ENCODE measurements around the gene CFAP97.

Gene CFAP97

DNA sequence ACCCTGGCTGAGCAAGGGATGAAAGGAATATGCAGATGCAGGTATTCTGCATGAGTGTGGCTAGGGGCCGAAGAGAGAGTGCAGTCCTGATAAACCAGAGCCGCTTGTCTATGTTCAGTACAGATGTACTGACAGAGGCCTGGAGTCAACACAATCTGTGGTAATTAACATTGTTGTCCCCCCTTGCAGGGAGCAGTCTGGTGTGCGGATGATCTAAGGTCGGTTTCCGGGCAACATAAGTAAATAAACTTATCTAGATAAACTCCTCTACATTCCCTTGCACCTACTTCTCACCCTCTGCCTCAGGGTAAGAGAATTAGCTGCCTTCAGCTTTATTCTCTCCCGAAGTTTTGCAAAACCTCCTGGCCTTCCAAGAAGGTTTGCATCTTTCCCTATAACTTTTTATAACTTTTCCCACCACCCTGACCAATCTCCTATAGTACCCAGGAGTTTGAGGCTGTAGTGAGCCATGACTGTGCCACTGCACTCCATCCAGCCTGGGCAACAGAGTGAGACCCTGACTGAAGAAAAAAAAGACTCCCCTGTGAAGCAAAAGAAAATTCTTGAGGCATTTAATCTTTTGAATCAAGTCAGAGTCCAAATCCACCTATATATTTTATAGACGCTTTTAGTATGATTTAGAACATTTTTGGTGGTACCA is 32.2 kb upstream of the CFAP97 start:
- Mint-ChIP-seq H3K27me3 (no peaks in the 10 kb centered on the region), H3K27ac (ENCODE audit: low read depth) (no peak overlapping the region), H3K4me3 (no peak overlapping the region), H3K9me3 (no peaks in the 10 kb centered on the region), H3K36me3 (ENCODE audit: insufficient read depth) (no peaks in the 10 kb centered on the region), H3K4me1 (peaks cover 24% of the 10 kb centered on the region)
- ATAC-seq (replicated peaks; ENCODE audit: extremely low read depth, poor library complexity, severe bottlenecking) (no peak), DNase-seq (ENCODE audit: low spot score in 2 of 2) (no peak)

DNA sequence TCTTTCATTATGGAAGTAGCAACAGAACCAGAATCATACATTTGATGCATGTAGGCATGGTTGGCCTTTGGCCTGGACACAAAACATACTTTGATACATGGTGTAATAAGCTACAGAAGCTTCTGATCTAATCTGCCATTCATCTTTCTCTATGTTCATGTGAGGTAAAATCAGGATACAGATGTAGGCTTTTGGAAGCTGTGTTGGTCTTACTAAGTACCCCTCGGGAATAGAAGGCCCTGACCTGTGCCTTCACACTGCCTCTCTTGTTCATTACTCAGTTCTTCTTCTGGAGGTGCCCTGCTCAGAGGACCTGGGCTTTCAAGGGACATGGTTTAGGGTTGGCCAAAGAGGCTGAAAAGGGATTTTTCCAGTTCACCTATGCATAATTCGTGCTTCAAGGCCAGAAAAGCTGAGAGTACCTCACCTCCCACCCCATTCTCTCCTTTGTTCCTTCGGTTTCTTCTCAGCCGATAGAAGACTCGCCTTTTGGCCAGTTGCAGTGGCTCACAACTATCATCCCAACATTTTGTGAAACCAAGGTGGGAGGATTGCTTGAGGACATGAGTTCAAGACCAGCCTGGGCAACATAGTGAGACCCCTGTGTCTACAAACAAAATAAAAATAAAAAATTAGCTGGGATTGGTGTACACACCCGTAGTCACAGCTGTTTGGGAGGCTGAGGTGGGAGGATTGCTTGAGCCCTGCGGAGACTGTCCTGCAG is 31.5 kb upstream of the CFAP97 start:
- H3K27ac Mint-ChIP-seq (ENCODE audit: low read depth) = no peak overlapping the region

DNA sequence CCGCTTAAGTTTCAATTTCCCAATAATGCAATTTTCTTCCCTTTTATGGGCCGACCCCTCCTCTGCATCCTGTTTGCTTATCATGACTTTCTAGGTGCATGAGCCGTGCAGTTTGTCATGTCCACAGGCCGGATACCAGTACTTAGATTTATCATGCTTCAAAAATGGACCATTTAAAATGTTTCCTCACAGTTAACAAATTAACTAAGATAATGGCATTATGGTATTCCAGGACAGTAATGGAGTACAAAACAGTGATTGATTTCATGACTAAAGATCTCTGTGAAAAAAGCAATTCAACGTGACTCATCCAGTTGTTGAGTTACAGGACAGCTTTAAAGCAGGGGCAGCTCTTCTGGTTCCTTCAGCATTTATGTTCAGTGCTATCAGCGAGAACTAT is 28.6 kb upstream of the CFAP97 start:
- Mint-ChIP-seq H3K4me3 (no peak overlapping the region), H3K27me3 (no peaks in the 10 kb centered on the region), H3K9me3 (no peaks in the 10 kb centered on the region), H3K27ac (ENCODE audit: low read depth) (no peak overlapping the region), H3K36me3 (ENCODE audit: insufficient read depth) (no peaks in the 10 kb centered on the region), H3K4me1 (peaks cover 20% of the 10 kb centered on the region)
- DNase-seq (ENCODE audit: low spot score in 2 of 2) = no peak
- no peak for ATAC-seq (replicated peaks; ENCODE audit: extremely low read depth, poor library complexity, severe bottlenecking)

More for the DNA sequence above, 31.5 kb upstream of the CFAP97 start:
- Mint-ChIP-seq H3K27me3 (no peaks in the 10 kb centered on the region), H3K4me3 (no peak overlapping the region), H3K36me3 (ENCODE audit: insufficient read depth) (no peaks in the 10 kb centered on the region), H3K4me1 (peaks cover 24% of the 10 kb centered on the region), H3K9me3 (no peaks in the 10 kb centered on the region)
- ATAC-seq (replicated peaks; ENCODE audit: extremely low read depth, poor library complexity, severe bottlenecking) = no peak
- no peak for DNase-seq (ENCODE audit: low spot score in 2 of 2)

DNA sequence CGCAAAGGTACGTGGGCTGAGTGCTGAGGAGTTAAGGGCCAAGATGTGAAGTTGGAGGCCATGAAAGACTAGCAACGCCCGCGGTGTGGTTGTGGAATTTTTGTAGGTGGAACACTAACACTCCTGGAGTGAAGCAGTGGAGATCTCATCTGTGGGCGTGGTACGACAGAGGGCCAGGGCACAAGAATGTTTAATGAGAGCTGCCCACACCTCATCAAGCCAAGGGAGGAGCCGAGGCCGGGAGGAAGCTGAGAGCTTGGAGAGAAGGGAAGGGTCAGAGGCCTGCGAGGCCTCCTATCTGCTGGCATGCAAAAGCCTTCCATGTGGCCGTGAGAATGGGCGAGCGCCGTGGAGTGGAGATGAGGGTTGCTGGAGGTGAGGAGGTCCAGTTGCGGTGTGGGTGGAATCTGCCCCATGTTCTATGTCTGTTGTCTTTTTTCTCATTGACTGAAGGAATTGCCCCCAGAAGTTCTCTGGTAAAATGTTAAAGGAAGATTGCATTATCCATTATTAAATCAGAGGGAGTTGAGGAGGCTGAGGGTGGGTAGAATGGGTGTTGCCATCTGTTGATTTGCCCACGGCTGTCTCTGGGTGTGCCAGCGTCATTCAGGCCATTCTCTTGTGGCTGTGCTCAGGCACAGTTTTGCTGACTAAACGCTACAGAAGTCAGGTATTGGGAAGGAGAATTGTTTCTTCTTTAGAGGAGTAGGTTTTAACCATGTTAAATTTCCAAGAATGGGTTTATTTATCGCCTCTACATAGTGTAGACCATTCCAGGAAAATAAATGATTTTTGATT is 25.4 kb upstream of the CFAP97 start:
- Mint-ChIP-seq H3K36me3 (ENCODE audit: insufficient read depth) (no peaks in the 10 kb centered on the region), H3K4me1 (peaks cover 6% of the 10 kb centered on the region), H3K27me3 (no peaks in the 10 kb centered on the region), H3K27ac (ENCODE audit: low read depth) (no peak overlapping the region), H3K9me3 (no peaks in the 10 kb centered on the region), H3K4me3 (no peak overlapping the region)
- no peak for DNase-seq (ENCODE audit: low spot score in 2 of 2)
- ATAC-seq (replicated peaks; ENCODE audit: extremely low read depth, poor library complexity, severe bottlenecking) = no peak

DNA sequence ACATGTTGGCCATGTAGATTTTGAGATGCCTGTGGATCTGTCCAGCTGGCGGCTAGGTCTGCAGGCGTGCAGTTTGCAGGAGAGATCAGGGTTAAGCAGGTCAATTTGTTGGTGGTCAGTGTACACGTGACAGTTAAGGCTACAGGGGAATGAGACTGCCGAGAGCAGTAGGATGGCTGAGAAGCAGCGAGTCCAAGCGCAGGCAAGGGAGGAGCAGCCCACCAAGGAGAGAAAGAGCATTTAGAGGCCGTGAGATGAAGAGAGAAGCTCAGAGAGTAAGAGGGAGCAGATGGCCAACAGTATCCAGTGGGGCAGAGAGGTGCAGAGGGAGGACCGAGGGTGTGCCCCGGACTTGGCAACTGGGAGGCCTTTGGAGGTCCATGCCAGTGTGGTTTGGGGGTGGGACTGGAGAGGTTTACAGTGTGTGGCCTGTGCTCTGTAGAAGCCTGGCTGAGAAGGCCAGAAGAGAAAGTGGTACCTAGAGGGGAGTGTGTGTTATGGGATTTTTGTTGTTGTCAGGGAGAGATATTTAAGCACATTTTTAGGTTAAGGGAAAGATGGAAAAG is 24.0 kb upstream of the CFAP97 start:
- Mint-ChIP-seq H3K27ac (ENCODE audit: low read depth) (no peak overlapping the region), H3K27me3 (no peaks in the 10 kb centered on the region), H3K36me3 (ENCODE audit: insufficient read depth) (no peaks in the 10 kb centered on the region), H3K4me1 (peaks cover 6% of the 10 kb centered on the region), H3K4me3 (no peak overlapping the region), H3K9me3 (no peaks in the 10 kb centered on the region)
- ATAC-seq (replicated peaks; ENCODE audit: extremely low read depth, poor library complexity, severe bottlenecking) (no peak), DNase-seq (ENCODE audit: low spot score in 2 of 2) (no peak)

DNA sequence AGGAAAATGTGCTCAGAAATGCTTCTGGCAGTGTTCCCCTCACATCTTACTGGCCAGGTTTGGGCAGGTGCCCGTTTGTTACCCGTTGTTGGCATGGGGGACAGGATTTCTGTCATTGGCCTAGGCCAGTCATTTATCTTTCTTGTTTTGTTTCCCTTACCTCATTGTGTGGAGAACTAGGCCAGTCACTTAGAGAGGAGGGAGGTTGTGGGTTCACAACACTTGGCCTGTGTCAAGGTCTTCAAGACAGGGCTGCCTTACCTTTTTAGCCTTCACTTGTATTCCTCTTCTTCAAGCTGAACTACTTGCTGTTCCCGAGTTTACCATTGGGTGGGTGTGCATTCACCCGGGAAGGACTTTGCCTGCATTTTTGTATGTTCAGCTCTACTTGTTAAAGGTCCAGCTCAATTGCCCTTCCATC is 23.3 kb upstream of the CFAP97 start:
- H3K9me3 Mint-ChIP-seq = no peaks in the 10 kb centered on the region
- peaks cover 8% of the 10 kb centered on the region for H3K4me1 Mint-ChIP-seq
- DNase-seq (ENCODE audit: low spot score in 2 of 2) (no peak), ATAC-seq (replicated peaks; ENCODE audit: extremely low read depth, poor library complexity, severe bottlenecking) (no peak)
- no peak overlapping the region for H3K4me3 Mint-ChIP-seq
- H3K36me3 Mint-ChIP-seq (ENCODE audit: insufficient read depth) = no peaks in the 10 kb centered on the region
- H3K27ac Mint-ChIP-seq (ENCODE audit: low read depth) = no peak overlapping the region
- no peaks in the 10 kb centered on the region for H3K27me3 Mint-ChIP-seq

DNA sequence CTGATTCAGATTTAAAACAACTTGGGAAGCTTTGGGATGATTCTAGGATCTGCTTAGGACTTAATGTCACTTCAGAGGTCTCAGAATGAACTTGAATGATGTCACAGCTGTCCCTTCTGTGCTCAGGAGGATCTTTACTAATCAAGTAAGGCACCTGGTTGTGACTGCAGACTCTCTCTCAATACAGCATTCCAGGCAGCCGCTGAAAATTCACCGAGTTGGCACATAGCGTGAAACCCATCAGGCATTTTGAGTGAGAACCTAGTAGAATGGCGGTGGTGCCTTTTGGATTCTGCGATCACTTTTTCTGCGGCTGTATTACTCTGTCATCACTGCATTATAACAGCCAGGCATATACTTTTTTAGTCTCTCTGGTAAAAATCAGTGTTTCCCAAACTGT is 22.1 kb upstream of the CFAP97 start:
- ATAC-seq (replicated peaks; ENCODE audit: extremely low read depth, poor library complexity, severe bottlenecking) (no peak), DNase-seq (ENCODE audit: low spot score in 2 of 2) (no peak)
- Mint-ChIP-seq H3K9me3 (no peaks in the 10 kb centered on the region), H3K4me3 (no peak overlapping the region), H3K27ac (ENCODE audit: low read depth) (no peak overlapping the region), H3K36me3 (ENCODE audit: insufficient read depth) (no peaks in the 10 kb centered on the region), H3K27me3 (no peaks in the 10 kb centered on the region), H3K4me1 (peaks cover 13% of the 10 kb centered on the region)

DNA sequence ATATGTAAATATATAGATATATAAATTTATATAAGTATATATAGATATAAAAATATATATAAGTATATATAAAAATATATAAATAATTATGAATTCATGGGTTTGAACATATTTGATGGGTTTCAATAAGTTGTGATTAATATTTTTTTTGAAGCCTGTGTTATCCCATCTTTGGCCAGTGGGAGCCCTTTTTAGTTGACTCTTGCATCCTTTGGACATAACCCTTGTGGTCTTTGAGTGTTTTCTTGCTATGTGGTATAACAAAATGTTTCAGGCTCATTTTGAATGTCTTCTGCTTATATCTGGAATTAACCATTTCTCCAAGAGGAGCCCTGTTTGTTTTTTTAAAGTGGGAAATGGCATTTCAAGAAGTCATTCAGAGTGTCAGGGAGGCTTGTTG is 20.8 kb upstream of the CFAP97 start:
- no peak for ATAC-seq (replicated peaks; ENCODE audit: extremely low read depth, poor library complexity, severe bottlenecking)

DNA sequence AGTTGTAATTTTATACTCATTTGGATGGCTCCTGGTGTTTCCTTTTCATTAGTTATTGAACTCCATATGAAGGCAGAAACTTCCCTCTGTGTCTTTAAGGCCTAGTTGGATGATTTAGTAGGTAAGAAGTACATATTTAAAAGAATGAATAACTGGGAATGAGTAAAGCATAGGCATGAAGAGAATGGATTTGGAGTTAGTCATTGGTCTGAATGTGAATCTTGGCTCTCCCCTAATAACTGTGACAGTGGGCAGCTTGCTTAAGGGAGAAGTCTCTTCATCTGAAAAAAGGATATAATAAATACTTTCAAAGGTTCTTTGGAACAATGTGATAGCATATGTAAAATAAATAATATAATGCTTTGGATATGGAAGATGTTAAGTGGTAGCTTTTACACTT is 18.8 kb upstream of the CFAP97 start:
- no peak overlapping the region for H3K4me3 Mint-ChIP-seq
- H3K9me3 Mint-ChIP-seq = no peaks in the 10 kb centered on the region
- peaks cover 20% of the 10 kb centered on the region for H3K4me1 Mint-ChIP-seq
- no peaks in the 10 kb centered on the region for H3K27me3 Mint-ChIP-seq
- DNase-seq (ENCODE audit: low spot score in 2 of 2) = no peak
- H3K27ac Mint-ChIP-seq (ENCODE audit: low read depth) = no peak overlapping the region
- H3K36me3 Mint-ChIP-seq (ENCODE audit: insufficient read depth) = no peaks in the 10 kb centered on the region
- ATAC-seq (replicated peaks; ENCODE audit: extremely low read depth, poor library complexity, severe bottlenecking) = no peak

More for the DNA sequence above, 20.8 kb upstream of the CFAP97 start:
- H3K36me3 Mint-ChIP-seq (ENCODE audit: insufficient read depth) = no peaks in the 10 kb centered on the region
- H3K27me3 Mint-ChIP-seq = no peaks in the 10 kb centered on the region
- H3K9me3 Mint-ChIP-seq = no peaks in the 10 kb centered on the region
- no peak for DNase-seq (ENCODE audit: low spot score in 2 of 2)
- peaks cover 16% of the 10 kb centered on the region for H3K4me1 Mint-ChIP-seq
- no peak overlapping the region for H3K4me3 Mint-ChIP-seq
- H3K27ac Mint-ChIP-seq (ENCODE audit: low read depth) = no peak overlapping the region

DNA sequence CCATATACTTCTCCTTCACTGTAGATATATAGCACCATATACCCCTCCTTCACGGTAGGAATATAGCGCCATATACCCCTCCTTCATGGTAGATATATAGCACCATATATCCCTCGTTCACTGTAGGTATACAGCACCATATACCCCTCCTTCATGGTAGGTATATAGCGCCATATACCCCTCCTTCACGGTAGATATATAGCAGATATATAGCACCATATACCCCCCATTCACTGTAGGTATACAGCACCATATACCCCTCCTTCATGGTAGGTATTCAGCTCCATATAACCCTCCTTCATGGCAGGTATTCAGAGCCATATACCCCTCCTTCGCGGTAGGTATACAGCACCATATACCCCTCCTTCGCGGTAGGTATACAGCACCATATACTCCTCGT is 18.1 kb upstream of the CFAP97 start:
- Mint-ChIP-seq H3K27ac (ENCODE audit: low read depth) (no peak overlapping the region), H3K27me3 (no peaks in the 10 kb centered on the region), H3K36me3 (ENCODE audit: insufficient read depth) (no peaks in the 10 kb centered on the region), H3K4me1 (peaks cover 23% of the 10 kb centered on the region), H3K9me3 (no peaks in the 10 kb centered on the region), H3K4me3 (no peak overlapping the region)
- DNase-seq (ENCODE audit: low spot score in 2 of 2) (no peak), ATAC-seq (replicated peaks; ENCODE audit: extremely low read depth, poor library complexity, severe bottlenecking) (no peak)

DNA sequence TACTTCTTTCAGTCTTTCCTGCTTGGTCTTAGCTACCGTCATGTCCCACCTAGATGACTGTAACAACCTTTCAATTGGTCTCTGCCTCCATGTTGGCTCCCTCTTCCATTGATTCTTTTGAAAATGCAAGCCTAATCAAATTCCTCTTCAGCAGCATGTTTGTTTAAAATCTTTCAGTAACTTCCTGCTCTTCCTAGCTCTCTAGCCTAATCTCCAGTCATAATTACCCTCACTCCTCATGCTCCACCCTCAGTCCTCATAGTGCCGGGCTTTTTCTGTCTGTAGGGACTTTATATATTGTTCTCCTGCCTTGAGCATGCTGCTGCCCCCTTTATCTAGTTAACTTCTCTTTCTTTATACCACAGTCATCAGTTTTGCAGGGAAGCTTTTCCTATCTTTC is 17.7 kb upstream of the CFAP97 start:
- no peak for ATAC-seq (replicated peaks; ENCODE audit: extremely low read depth, poor library complexity, severe bottlenecking)
- Mint-ChIP-seq H3K4me1 (peaks cover 27% of the 10 kb centered on the region), H3K27me3 (no peaks in the 10 kb centered on the region), H3K27ac (ENCODE audit: low read depth) (peak overlapping the region; percentile 2), H3K9me3 (no peaks in the 10 kb centered on the region), H3K36me3 (ENCODE audit: insufficient read depth) (no peaks in the 10 kb centered on the region), H3K4me3 (no peak overlapping the region)
- DNase-seq (ENCODE audit: low spot score in 2 of 2) = no peak

DNA sequence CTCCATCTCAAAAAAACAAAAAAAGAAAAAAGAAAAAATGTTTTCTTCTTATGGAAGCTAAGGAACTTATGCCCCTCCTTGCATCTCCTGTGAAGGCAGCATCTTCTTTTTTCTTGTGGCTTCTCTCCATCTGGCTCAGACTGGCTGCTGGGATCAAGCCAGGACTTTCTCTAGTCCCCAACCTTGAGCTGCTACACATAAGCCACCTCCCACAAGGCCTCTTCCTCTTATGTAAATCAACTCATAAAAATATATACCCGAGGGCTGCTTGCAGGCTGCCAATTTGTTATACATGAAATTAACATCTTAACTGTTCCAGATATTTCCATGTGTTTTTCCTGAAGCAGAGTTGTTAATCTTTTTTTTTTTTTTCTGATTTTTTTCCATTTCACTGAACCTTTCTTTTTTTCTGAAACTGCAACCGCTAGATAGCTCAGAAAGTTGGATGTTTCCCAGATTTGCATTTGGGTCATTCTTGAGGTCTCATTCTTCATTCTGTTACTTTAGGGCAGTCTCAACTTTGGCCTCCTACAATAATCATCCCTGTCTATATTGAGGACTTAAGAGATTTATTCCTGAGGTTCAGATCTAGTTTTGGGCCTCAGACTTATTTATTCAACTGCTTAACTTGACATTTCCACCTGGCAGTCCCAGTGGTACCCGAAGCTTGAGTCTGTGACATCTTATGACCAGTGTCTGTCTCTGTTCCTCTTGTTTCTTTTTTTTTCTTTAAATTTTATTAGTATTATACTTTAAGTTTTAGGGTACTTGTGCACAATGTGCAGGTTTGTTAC is 15.9 kb upstream of the CFAP97 start:
- Mint-ChIP-seq H3K27me3 (no peaks in the 10 kb centered on the region), H3K27ac (ENCODE audit: low read depth) (peak overlapping the region; percentile 52), H3K36me3 (ENCODE audit: insufficient read depth) (no peaks in the 10 kb centered on the region), H3K4me3 (no peak overlapping the region), H3K9me3 (no peaks in the 10 kb centered on the region), H3K4me1 (peaks cover 32% of the 10 kb centered on the region)
- ATAC-seq (replicated peaks; ENCODE audit: extremely low read depth, poor library complexity, severe bottlenecking) (no peak), DNase-seq (ENCODE audit: low spot score in 2 of 2) (no peak)

All from central memory CD8-positive, alpha-beta T cell (primary cell).